HL-60 (cell line): Measurements from ENCODE around the gene CHST11.

Experiments used
- DNase-seq, 2 experiments: peaks; one replicate each; pipeline ENCODE4 v3.0.0-alpha.2; 2010 to 2020; ENCODE audit warnings: low read depth in 1 of 2, low spot score in 1 of 2
- H3K27ac ChIP-seq: fragments of 250-450 bp; sonication (Bioruptor Pico); replicated peaks from 2 replicates; pipeline ENCODE4 v1.5.1; 2020; ENCODE audit warnings: mild to moderate bottlenecking, moderate library complexity
- H3K27me3 ChIP-seq: fragments of 250-450 bp; sonication (Bioruptor Pico); 2 replicates; pipeline ENCODE4 v1.5.1; 2021; ENCODE audit warnings: mild to moderate bottlenecking, moderate library complexity; ENCODE audit not compliant: insufficient read depth, poor library complexity, severe bottlenecking
- H3K4me3 ChIP-seq: replicated peaks from 2 replicates; pipeline ENCODE4 v1.5.1; 2011; ENCODE audit warnings: mild to moderate bottlenecking, control low read depth, low read length; ENCODE audit not compliant: insufficient read depth
- CTCF ChIP-seq: IDR thresholded peaks from one replicate; pipeline ENCODE4 v1.5.1; 2011; ENCODE audit warnings: low read length, control low read depth, inconsistent platforms; ENCODE audit not compliant: insufficient read depth
- GABPA ChIP-seq: IDR thresholded peaks from 2 replicates; pipeline ENCODE4 v1.6.1; 2012; ENCODE audit warnings: low read depth
- POLR2AphosphoS5 ChIP-seq: IDR thresholded peaks from 2 replicates; pipeline ENCODE4 v1.6.1; 2012; ENCODE audit warnings: low read depth
- REST ChIP-seq: IDR thresholded peaks from 2 replicates; pipeline ENCODE4 v1.6.1; 2012; ENCODE audit warnings: low read depth; ENCODE audit not compliant: insufficient replicate concordance
- SPI1 ChIP-seq: IDR thresholded peaks from 2 replicates; pipeline ENCODE4 v1.6.1; 2012; ENCODE audit warnings: low read depth, mild to moderate bottlenecking, borderline replicate concordance

CHST11 gene

GRCh38 chr12:104632724-104633201 lies 176.0 kb downstream of the CHST11 start:
- H3K4me3 ChIP-seq, result no peak overlapping the region
- DNase-seq, result no peak
- TF ChIP-seq GABPA (no peak), CTCF (no peak), SPI1 (no peak)
- no peaks in the 10 kb centered on the region for H3K27me3 ChIP-seq
- no peak overlapping the region for H3K27ac ChIP-seq

- no peak for DNase-seq
- no peaks in the 10 kb centered on the region for H3K27me3 ChIP-seq
- H3K27ac ChIP-seq, result no peak overlapping the region
- H3K4me3 ChIP-seq, result no peak overlapping the region
- TF ChIP-seq POLR2AphosphoS5, result no peak
- TF ChIP-seq REST, result no peak
- no peak for TF ChIP-seq CTCF
- TF ChIP-seq SPI1, result no peak
- no peak for TF ChIP-seq GABPA
Observed at GRCh38 chr12:104634044-104634443, 177.3 kb downstream of the CHST11 start.

GRCh38 chr12:104634852-104635251 lies 178.1 kb downstream of the CHST11 start:
- H3K4me3 ChIP-seq, result no peak overlapping the region
- TF ChIP-seq SPI1 (no peak), REST (no peak), POLR2AphosphoS5 (no peak), CTCF (no peak), GABPA (no peak)
- DNase-seq, result no peak
- H3K27ac ChIP-seq, result no peak overlapping the region
- no peaks in the 10 kb centered on the region for H3K27me3 ChIP-seq

GRCh38 chr12:104635607-104636343 lies 179.0 kb downstream of the CHST11 start:
- TF ChIP-seq SPI1 (no peak), CTCF (no peak), GABPA (no peak), REST (no peak)
- no peaks in the 10 kb centered on the region for H3K27me3 ChIP-seq
- no peak overlapping the region for H3K27ac ChIP-seq
- no peak overlapping the region for H3K4me3 ChIP-seq
- no peak for DNase-seq
